BE2C (cell line): Measurements from ENCODE around the gene BTBD10.

Source experiments
- DNase-seq: peaks from one replicate; pipeline ENCODE4 v3.0.0-alpha.2; 2020
- H3K27me3 ChIP-seq: fragments of 250-450 bp; sonication (Bioruptor Pico); 2 replicates; pipeline ENCODE4 v1.5.1; 2020; ENCODE audit warnings: mild to moderate bottlenecking
- H3K36me3 ChIP-seq: fragments of 250-450 bp; sonication (Bioruptor Pico); 2 replicates; pipeline ENCODE4 v1.5.1; 2020; ENCODE audit warnings: mild to moderate bottlenecking
- H3K4me1 ChIP-seq: fragments of 250-450 bp; sonication (Bioruptor Pico); 2 replicates; pipeline ENCODE4 v1.5.1; 2020
- H3K4me3 ChIP-seq: 2 replicates; pipeline ENCODE4 v1.5.1; 2011; ENCODE audit warnings: low read depth, low read length
- H3K9me3 ChIP-seq: fragments of 250-450 bp; sonication (Bioruptor Pico); 2 replicates; pipeline ENCODE4 v1.5.1; 2020
- CTCF ChIP-seq: IDR thresholded peaks from 2 replicates; pipeline ENCODE4 v1.5.1; 2012; ENCODE audit warnings: mild to moderate bottlenecking, low read depth, low read length

Gene BTBD10

GRCh38 chr11:13384908-13385640 is 77.9 kb downstream of the BTBD10 start:
- H3K27me3 ChIP-seq, result no peaks in the 10 kb centered on the region
- H3K4me3 ChIP-seq, result no peak overlapping the region
- no peaks in the 10 kb centered on the region for H3K4me1 ChIP-seq
- H3K36me3 ChIP-seq, result no peaks in the 10 kb centered on the region
- DNase-seq, result peak; percentile 29
- H3K9me3 ChIP-seq, result no peaks in the 10 kb centered on the region
- peak; percentile 52 for TF ChIP-seq CTCF

- no peak for DNase-seq
- no peak overlapping the region for H3K4me3 ChIP-seq
- H3K4me1 ChIP-seq, result no peaks in the 10 kb centered on the region
- H3K36me3 ChIP-seq, result no peaks in the 10 kb centered on the region
- TF ChIP-seq CTCF, result no peak
- H3K27me3 ChIP-seq, result no peaks in the 10 kb centered on the region
- no peaks in the 10 kb centered on the region for H3K9me3 ChIP-seq
These were observed 80.3 kb downstream of the BTBD10 start for GRCh38 chr11:13382751-13383150.

- TF ChIP-seq CTCF, result no peak
- Histone ChIP-seq H3K27me3 (no peaks in the 10 kb centered on the region), H3K36me3 (no peaks in the 10 kb centered on the region), H3K9me3 (no peaks in the 10 kb centered on the region), H3K4me3 (no peak overlapping the region), H3K4me1 (no peaks in the 10 kb centered on the region)
- DNase-seq, result no peak
These were observed 82.3 kb downstream of the BTBD10 start for GRCh38 chr11:13380731-13381130.

GRCh38 chr11:13378316-13378715 is 84.7 kb downstream of the BTBD10 start:
- H3K4me1 ChIP-seq, result no peaks in the 10 kb centered on the region
- TF ChIP-seq CTCF, result no peak
- no peaks in the 10 kb centered on the region for H3K36me3 ChIP-seq
- DNase-seq, result no peak
- H3K9me3 ChIP-seq, result no peaks in the 10 kb centered on the region
- no peak overlapping the region for H3K4me3 ChIP-seq
- no peaks in the 10 kb centered on the region for H3K27me3 ChIP-seq

GRCh38 chr11:13376838-13377237 is 86.2 kb downstream of the BTBD10 start:
- no peaks in the 10 kb centered on the region for H3K36me3 ChIP-seq
- H3K9me3 ChIP-seq, result no peaks in the 10 kb centered on the region
- no peaks in the 10 kb centered on the region for H3K27me3 ChIP-seq
- TF ChIP-seq CTCF, result no peak
- DNase-seq, result no peak
- no peaks in the 10 kb centered on the region for H3K4me1 ChIP-seq
- no peak overlapping the region for H3K4me3 ChIP-seq

DNA sequence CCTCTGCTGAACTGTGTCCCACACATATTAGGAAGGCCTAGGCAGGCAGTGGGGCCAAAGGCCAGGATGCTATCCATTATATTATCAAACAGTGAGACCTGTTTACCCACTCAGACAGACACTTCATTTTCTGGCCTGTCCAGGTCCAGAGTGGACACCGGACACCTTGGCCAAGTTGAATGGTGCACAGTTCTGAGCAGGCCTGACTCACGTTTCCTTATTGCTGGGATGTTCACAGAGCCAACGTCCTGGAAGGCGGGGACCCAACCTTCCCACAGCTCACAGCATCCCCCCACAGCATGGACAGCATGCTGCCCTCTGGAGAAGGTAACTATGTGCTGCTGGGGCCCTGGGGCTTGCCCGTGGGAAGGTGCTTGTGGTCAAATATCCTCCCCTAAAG is 86.6 kb downstream of the BTBD10 start:
- no peaks in the 10 kb centered on the region for H3K27me3 ChIP-seq
- no peak for TF ChIP-seq CTCF
- H3K36me3 ChIP-seq, result no peaks in the 10 kb centered on the region
- DNase-seq, result no peak
- no peak overlapping the region for H3K4me3 ChIP-seq
- no peaks in the 10 kb centered on the region for H3K9me3 ChIP-seq
- H3K4me1 ChIP-seq, result no peaks in the 10 kb centered on the region
